ENCODE results near the gene POLR1G. TPM values are rescaled to one million over a fixed set of nuclear protein-coding genes. Genes with fewer than 3 reads are reported as not detected.

The POLR1G gene
- total and polyA plus RNA-seq, 9 of the 15 experiments (the other 6 are each of a cell fraction or from before 2014, with no cell fraction given), result 3.0 to 50.1 (median 27.4) TPM

DNA sequence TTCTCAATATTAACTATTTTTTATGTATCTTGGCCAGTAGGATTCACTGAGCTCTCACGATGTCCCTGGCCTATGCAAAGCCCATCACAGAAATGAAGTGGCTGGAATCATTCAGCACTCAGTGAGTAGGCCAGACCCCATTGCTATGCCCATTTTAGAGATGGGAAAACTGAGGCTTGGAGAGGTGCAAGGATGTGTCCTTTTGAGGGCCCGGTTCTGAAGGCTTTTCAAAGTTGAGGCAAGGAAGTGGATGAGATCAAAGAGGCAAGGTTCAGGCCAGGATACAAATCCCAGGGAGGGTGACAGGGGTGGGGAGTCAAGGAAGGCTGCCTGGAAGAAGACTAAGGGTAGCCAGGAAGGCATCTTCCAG lies 35.9 kb downstream of the POLR1G start (continued):
- peak; percentile 78 to 97 for TF ChIP-seq HDAC1 (IDR thresholded peaks at IDR 0.05)
- TF ChIP-seq, protein P1, sequence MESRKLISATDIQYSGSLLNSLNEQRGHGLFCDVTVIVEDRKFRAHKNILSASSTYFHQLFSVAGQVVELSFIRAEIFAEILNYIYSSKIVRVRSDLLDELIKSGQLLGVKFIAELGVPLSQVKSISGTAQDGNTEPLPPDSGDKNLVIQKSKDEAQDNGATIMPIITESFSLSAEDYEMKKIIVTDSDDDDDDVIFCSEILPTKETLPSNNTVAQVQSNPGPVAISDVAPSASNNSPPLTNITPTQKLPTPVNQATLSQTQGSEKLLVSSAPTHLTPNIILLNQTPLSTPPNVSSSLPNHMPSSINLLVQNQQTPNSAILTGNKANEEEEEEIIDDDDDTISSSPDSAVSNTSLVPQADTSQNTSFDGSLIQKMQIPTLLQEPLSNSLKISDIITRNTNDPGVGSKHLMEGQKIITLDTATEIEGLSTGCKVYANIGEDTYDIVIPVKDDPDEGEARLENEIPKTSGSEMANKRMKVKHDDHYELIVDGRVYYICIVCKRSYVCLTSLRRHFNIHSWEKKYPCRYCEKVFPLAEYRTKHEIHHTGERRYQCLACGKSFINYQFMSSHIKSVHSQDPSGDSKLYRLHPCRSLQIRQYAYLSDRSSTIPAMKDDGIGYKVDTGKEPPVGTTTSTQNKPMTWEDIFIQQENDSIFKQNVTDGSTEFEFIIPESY (CRISPR knock-in tag; IDR thresholded peaks at IDR 0.05), result 0 out of 2 replicates have a peak, but pooled peaks have one; percentile 16
- peak; percentile 100 for TF ChIP-seq SMARCA5 (IDR thresholded peaks at IDR 0.05)
- peak; percentile 99 for TF ChIP-seq RBM25 (IDR thresholded peaks at IDR 0.05; ENCODE audit: low read depth, low read length, severe bottlenecking)
- peak; percentile 86 for TF ChIP-seq NCOA4 (IDR thresholded peaks at IDR 0.05; ENCODE audit: partially characterized antibody)
- TF ChIP-seq ZNF592 (IDR thresholded peaks at IDR 0.05), result peak; percentile 48
- TF ChIP-seq PML (IDR thresholded peaks at IDR 0.05; ENCODE audit: low read length), result 0 out of 2 replicates have a peak, but pooled peaks have one; percentile 5
- TF ChIP-seq, protein P2, sequence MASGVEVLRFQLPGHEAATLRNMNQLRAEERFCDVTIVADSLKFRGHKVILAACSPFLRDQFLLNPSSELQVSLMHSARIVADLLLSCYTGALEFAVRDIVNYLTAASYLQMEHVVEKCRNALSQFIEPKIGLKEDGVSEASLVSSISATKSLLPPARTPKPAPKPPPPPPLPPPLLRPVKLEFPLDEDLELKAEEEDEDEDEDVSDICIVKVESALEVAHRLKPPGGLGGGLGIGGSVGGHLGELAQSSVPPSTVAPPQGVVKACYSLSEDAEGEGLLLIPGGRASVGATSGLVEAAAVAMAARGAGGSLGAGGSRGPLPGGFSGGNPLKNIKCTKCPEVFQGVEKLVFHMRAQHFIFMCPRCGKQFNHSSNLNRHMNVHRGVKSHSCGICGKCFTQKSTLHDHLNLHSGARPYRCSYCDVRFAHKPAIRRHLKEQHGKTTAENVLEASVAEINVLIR (CRISPR knock-in tag; IDR thresholded peaks at IDR 0.05), result no peak
- peak; percentile 33; the same call in 1 of the 2 replicates for TF ChIP-seq ZNF121 (CRISPR knock-in tag; conservative IDR thresholded peaks at IDR 0.05)
- TF ChIP-seq ADNP (tag; IDR thresholded peaks at IDR 0.05), result peak; percentile 100
- peak; percentile 71; the same call in 1 of the 2 replicates for TF ChIP-seq CC2D1A (IDR thresholded peaks at IDR 0.05)
- no peak for TF ChIP-seq ID3 (CRISPR knock-in tag; IDR thresholded peaks at IDR 0.05)
- TF ChIP-seq ID3 (tag; IDR thresholded peaks at IDR 0.05), result peak; percentile 49; the same call in 1 of the 2 replicates
- TF ChIP-seq ZNF717 (CRISPR knock-in tag; IDR thresholded peaks at IDR 0.05), result no peak
- 0 out of 4 replicates have a peak, but pooled peaks of 1 of the 2 experiments have one; percentile 58 for TF ChIP-seq TEAD1 (CRISPR knock-in tag; IDR thresholded peaks at IDR 0.05)
- TF ChIP-seq BRD9 (IDR thresholded peaks at IDR 0.05; ENCODE audit: low read depth, partially characterized antibody), result peak; percentile 42
- no peak for TF ChIP-seq NUFIP1 (IDR thresholded peaks at IDR 0.05; ENCODE audit: partially characterized antibody)
- TF ChIP-seq FOXK1 (CRISPR knock-in tag; IDR thresholded peaks at IDR 0.05; ENCODE audit: borderline replicate concordance), result peak; percentile 16; the same call in 1 of the 2 replicates
- TF ChIP-seq MEF2D (tag; conservative IDR thresholded peaks at IDR 0.05; ENCODE audit: low read depth), result peak; percentile 44; the same call in 1 of the 2 replicates
- TF ChIP-seq ZNF696 (CRISPR knock-in tag; conservative IDR thresholded peaks at IDR 0.05), result no peak
- TF ChIP-seq HDAC2 (IDR thresholded peaks at IDR 0.05), result peak; percentile 100
- TF ChIP-seq HDAC3 (IDR thresholded peaks at IDR 0.05; ENCODE audit: borderline replicate concordance, partially characterized antibody), result peak; percentile 51

Data from K562 (cell line).